PC-9 (cell line): ENCODE results near the gene LAG3.

Experiments used
- EZH2 ChIP-seq: fragments of 200-600 bp; sonication (generic); IDR thresholded peaks from 2 replicates; pipeline ENCODE4 v1.8.0; 2017; ENCODE audit warnings: antibody characterized with exemption, low read depth
- TF ChIP-seq, protein P1 (sequence below): fragments of 200-600 bp; sonication (generic); conservative IDR thresholded peaks from 2 replicates; pipeline ENCODE4 v1.6.1; 2017; ENCODE audit warnings: mixed run types, antibody characterized with exemption, mild to moderate bottlenecking, moderate library complexity

- TF ChIP-seq, protein P1, sequence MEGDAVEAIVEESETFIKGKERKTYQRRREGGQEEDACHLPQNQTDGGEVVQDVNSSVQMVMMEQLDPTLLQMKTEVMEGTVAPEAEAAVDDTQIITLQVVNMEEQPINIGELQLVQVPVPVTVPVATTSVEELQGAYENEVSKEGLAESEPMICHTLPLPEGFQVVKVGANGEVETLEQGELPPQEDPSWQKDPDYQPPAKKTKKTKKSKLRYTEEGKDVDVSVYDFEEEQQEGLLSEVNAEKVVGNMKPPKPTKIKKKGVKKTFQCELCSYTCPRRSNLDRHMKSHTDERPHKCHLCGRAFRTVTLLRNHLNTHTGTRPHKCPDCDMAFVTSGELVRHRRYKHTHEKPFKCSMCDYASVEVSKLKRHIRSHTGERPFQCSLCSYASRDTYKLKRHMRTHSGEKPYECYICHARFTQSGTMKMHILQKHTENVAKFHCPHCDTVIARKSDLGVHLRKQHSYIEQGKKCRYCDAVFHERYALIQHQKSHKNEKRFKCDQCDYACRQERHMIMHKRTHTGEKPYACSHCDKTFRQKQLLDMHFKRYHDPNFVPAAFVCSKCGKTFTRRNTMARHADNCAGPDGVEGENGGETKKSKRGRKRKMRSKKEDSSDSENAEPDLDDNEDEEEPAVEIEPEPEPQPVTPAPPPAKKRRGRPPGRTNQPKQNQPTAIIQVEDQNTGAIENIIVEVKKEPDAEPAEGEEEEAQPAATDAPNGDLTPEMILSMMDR, result no peak
- TF ChIP-seq EZH2, result no peak
Measured at GRCh38 chr12:6723607-6724408, 48.5 kb upstream of the LAG3 start, which contains the start of gene COPS7A.
